NCI-H82 (cell line): ENCODE data around the gene SERPINB4.
"Not testable (repeated sequence)": the region's sequence is repeated elsewhere in the genome, so short reads cannot be mapped to it uniquely, and the experiment has no call there.

ENCODE experiments used
- DNase-seq: peaks from one replicate; lab custom pipeline; 2025; lab: John Stamatoyannopoulos, UW

The SERPINB4 gene

DNA sequence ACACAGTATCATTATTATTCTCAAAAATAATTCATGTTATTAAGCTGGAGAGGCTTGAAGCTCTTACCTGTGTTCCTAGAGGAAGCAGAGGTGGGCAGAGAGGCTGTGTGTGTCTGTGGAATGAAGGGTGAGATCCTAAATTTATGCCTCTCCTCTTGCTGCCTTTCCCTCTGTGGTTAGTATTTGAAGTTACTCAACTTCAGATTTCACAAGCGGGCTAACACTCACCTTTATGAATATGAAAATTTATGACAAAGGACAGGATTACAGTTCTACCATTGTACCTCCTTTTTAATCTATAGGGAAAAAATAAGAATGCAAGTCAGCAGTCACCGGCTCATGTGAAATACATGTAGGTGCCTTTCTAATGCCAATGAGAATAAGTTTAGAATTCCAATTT lies at the start of gene SERPINB4:
SERPINB4 (minus strand) TSS at position 115 of the 400 bp plus-strand sequence. CDS start 679 bp downstream, outside the sequence.
- DNase-seq, result not testable (repeated sequence)

DNA sequence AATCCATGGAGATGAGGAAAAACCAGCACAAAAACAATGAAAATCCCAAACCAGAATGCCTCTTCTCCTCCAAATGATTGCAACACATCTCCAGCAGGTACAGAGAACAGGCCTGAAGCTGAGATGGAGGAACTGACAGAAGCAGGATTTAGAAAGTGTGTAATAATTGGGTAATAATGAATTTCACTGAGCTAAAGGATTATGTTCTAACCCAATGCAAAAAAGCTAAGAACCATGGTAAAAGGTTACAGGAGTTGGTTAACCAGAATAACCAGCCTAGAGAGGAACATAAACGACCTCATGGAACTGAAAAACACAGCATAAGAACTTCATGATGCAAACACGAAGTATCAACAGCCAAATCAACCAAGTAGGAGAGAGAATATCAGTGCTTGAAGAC lies 45.0 kb upstream of the SERPINB4 start:
- no peak for DNase-seq

DNA sequence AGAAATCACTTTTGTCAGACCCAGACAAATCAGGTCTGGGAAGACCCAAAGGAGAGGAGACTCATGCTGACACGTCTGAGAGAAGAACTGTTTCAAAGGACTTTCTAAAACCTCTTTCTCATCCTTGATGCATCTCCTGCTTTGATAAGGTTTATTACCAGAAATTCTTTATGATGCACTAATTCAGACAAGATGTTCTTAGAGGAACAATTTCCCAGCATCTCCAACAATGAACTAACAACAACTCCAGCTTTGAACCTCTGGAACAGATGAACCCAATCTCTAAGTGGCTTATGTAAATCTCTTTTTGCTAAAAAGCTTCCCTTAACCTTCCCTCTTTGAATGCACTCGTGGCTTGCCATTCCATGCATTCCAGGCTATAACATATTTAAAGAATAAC lies 42.8 kb upstream of the SERPINB4 start:
- no peak for DNase-seq

DNA sequence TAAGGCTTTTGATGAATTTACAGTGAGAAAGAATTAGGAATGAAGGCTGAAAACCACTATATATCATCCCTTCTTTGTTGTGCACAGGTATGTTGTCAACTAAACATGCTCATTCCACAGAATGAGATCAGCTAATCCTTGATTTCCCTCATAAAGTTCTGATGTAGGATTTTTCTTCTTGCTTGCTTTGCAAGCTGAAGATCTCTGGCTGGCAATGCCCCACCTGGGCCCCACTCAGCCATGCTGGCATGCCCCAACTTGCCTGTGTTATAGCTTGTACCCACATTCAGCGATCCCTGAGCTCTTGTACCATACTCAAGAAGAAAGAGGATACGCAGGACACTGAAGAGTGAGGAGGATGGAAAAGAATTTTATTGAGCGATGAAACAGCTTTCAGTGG lies 40.7 kb upstream of the SERPINB4 start:
- no peak for DNase-seq

DNA sequence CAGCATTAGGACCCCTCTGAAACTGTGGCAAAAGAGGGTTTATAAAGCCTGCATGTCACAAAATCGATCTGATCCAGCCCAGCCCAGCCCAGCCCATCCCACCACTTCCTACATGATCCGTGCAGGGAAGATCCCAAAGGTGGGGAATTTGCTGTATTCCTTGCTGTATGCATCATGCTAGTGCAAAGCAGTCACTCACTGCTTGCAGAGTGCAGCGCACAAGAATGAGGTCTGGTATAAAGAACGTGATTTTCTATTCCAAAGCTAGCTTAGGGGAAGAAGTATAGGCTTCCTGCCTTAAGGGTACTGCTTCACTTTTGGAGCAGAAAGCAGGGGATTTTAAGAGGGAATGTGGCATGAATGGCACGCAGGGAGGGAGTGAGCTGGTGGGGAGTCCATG lies 39.8 kb upstream of the SERPINB4 start:
- DNase-seq, result no peak

DNA sequence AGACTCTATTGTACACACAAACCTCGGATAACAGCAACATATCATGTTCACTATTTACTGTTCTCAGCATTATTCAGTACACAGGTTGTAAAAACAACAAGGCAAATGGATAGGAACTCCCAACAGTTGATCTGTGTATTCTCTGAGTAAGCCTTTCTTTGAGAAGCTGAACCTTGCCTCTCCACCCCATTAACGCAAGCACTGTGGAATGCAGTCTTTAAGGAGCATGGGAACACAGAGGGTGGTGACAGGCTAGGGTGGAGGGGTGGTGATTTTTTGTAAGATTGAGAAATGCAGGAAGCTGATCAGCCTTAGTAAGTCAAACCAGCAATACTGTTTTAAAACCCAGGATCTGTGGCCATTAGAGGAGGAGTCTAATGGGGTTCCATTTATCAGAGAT lies 39.1 kb upstream of the SERPINB4 start:
- no peak for DNase-seq

DNA sequence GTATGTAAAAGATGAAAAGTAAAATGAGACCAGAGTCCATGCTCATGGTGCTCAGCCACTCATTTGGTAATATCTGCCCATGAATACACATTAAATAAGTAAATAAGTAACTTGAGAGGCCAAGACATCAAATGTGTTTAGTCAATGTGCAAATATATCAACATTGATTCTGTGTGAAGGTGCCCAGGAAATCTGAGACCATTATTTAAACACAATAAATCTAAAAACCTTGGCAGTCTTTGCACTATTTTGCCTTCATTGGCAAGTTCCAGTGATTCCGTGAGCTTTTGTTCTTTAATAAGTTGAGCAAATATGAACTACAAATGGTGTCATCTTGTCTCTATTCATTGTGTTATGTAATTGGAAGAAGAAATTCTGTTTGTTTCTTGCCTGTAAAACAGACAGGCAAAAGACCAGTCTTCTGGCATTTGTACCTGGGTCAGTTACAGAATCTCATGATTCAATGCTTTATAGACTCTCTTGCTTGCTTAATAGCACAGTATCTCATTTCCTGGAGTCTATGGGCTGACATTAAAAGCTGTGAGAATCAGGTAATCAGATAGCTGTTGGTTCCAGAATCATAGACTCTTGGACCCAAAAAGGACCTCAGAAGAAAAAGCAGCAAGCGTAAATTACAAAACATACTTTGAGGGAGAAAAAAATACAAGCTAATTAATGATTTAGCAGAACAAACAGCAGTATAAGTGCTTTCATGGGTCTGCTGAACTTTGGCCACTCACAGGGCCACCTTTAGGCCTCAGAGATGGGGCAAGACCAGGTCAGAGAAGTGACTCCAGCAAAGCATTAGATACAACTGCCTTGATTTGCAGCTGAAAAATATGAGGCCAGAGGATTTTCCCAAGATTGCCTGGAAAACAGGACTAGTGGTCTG lies 37.6 kb upstream of the SERPINB4 start:
- DNase-seq, result no peak

DNA sequence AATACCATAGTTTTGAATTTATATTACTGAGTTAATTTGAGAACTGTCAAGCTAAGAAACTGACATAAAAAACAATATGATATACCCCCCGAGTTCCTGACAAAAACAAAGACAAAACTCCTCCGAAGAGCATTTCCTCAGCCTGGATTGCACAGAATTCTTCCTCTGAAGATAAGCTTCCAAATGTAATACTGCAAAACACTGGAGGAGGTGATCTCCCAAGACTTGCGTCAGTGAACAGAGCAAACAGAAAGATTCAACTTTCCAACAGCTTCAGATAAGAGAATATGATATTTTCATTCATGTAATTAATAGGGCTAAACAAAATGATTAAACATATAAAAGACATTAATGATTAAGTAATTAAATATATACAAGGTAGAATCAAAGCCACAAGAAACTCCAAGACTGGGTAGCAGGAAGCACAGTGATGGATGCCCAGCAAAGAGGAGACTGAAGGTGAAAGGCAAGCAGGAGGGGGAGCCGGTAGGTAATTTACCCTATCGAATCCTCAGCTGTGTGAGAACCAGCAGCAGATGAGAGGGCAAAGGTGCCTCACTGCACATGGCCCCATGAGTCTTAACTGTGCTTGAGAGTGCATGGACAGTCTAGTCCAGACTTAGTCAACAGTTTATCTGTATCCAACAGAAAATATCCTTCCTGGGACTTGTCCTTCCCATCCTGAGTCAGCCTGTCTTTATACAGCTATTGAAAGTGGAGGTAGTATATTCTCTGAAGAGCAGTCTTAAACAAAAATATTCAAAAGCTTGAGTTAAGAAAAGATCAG lies 36.0 kb upstream of the SERPINB4 start:
- DNase-seq, result no peak

DNA sequence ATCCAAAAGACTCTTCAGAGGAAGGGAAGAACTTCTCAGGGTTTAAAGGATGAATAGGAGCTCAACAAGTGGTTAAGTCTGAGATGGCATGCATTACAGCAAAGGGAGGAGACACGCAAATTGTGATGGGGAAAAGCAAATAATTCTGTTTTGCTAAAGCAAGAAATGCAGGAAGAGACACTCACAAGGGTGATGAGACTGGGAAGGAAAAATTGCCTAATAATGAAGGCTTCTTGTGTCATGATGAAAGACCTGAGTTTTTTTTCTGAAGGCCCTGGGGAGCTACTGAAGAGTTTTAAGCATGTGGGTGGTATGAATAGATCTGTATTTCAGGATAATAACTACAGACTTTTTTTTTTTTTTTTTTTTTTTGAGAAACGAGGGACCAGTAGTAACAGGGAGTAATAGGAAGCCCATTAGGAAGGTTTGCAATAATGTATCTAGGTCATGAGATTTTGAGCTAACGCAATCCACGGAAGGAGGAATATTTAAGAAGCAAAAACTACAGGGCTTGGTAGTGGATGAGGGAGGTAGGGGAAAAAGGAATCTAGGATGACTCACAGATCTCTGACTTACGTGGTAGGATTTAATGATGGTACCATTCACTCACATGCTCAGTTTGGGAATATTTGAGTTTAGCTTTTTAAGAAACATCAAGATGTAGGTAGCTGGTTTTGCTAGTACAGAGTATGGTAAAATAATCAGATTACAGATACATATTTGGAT lies 33.6 kb upstream of the SERPINB4 start:
- no peak for DNase-seq

DNA sequence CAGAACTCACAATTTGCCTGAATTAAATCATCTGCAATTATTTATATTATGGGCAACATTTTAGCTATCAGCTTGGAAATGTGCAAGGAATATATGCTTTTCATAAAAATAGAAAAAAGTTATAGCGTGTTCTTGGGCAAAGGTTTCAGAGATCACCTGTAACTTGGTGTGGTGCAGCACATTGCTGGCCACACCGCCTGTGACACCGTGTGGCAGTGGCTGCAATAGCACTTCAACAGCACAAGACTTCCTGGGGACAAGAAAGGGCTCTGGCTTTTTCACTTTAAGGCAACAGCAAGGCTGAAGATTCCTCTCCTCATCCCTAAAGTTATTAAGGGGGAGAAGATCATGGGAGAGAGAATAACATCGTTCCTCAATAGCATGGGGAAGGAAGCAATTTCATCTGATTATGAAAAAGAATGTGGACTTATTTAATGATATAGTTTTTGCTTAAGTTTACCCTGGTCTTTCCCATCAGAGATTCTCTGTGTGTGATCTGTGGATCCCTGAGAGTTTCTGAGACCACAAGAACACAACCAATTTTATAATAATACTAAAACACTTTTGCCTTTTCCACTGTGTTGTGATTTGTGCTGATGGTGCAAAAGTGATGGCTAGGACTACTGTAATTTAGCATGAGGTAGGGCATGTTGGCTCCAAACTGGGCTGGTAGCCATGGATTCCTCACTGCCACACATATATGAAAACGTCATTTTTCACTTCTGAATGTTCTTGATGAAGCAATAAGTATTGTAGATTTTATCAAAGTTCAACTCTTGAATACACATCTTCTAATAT lies 32.7 kb upstream of the SERPINB4 start:
- DNase-seq, result peak; percentile 49

DNA sequence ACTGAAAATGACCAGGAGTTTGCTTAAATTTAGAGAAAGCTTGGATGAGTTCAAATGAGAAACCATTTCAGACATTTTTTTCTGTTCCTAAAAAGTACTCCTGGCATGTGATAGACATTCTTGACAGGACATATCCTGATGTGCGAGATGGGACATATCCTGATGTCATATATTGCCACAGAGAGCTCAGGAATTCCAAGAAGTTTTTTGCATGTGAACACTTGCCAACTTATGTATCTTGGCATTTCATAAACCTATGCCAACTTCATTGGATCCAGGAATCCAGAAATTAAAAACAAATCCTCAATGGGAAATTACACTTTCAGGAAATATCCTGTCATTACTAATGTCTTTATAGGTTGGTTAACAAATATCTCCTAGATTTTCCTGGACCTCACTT lies 20.5 kb upstream of the SERPINB4 start:
- no peak for DNase-seq

DNA sequence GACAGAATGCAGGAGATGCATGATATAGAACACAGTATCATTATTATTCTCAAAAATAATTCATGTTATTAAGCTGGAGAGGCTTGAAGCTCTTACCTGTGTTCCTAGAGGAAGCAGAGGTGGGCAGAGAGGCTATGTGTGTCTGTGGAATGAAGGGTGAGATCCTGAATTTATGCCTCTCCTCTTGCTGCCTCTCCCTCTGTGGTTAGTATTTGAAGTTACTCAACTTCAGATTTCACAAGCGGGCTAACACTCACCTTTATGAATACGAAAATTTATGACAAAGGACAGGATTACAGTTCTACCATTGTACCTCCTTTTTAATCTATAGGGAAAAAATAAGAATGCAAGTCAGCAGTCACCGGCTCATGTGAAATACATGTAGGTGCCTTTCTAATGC lies 17.7 kb upstream of the SERPINB4 start, which contains the start of gene SERPINB3:
SERPINB3 (minus strand) TSS at position 144 of the 400 bp plus-strand sequence. CDS start 677 bp downstream, outside the sequence.
- DNase-seq, result not testable (repeated sequence)

DNA sequence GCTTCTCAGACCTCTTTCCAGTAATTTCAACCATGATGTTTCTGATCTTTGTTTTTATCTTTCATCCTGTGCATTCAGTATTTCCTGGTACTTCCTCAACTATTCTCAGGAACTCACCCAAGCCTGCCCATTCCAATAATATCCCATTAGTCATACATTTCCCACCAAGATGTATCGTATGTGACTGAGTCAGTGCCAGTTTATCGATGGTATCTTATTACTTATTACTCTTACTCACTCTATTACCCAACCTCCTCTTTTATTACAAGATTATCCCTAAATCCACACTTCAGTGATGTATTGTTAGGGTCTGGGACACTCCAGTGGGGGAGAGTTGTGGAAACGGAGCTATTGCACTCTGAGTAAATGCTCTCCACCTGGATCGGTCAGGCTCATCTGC lies 14.9 kb upstream of the SERPINB4 start:
- not testable (repeated sequence) for DNase-seq

DNA sequence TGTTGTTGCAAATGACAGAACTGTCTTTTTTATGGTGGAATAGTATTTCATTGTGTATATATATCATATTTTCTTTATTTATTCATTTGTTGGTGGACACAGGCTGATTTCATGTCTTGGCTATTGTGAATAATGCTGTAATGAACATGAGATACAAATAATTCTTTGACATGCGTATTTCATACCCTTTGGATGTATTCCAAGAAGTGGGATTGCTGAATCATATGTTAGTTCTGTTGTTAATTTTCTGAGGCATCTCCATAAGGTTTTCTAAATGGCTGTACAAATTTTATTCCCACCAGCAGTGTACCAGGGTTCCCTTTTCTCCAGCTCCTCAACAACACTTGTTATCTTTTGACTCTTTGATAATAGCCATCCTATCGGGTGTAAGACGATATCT lies 6.2 kb upstream of the SERPINB4 start:
- not testable (repeated sequence) for DNase-seq

DNA sequence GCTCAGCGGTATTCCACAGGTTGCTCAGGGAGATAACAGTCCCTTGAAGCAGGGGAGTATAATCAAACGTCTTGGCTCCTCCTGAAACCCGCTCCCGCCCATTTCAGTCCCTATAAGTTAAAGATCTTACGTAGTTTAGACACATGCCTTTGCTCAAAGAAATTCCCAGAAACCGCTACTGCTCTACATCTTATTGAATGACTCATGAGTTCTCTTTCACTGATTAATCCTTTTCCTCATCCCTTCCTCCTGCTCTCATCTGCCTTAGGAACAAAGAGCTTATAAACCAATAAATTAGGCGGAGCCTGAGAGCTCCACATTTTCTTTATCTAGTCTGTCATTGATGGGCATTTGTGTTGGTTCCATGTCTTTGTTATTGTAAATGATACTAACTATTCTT lies 4.2 kb upstream of the SERPINB4 start:
- DNase-seq, result peak; percentile 0

DNA sequence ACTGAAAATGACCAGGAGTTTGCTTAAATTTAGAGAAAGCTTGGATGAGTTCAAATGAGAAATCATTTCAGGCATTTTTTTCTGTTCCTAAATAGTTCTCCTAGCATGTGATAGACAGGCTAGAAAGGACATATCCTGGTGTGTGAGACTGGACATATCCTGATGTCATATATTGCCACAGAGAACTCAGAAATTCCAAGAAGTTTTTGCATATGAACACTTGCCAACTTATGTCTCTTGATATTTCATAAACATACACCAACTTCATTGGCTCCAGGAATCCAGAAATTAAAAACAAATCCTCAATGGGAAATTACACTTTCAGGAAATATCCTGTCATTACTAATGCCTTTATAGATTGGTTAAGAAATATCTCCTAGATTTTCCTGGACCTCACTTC lies 2.9 kb upstream of the SERPINB4 start:
- DNase-seq, result no peak

DNA sequence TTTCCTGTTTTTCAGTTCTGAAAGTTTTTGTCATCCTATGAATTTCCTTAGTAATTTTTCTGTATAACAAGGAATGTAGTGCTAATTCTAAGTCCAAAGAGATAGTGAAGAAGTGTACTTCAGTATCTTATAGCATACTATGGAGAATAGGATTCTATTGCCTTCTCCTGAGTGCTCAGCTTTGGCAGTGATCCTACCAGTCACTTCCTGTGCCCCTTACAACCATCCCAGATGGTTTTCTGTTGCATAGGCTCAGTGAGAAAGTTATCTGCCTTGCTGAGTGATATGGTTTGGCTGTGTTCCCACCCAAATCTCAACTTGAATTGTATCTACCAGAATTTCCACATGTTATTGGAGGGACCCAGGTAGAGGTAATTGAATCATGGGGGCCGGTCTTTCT lies 638 bp upstream of the SERPINB4 start:
- DNase-seq, result not testable (repeated sequence)

DNA sequence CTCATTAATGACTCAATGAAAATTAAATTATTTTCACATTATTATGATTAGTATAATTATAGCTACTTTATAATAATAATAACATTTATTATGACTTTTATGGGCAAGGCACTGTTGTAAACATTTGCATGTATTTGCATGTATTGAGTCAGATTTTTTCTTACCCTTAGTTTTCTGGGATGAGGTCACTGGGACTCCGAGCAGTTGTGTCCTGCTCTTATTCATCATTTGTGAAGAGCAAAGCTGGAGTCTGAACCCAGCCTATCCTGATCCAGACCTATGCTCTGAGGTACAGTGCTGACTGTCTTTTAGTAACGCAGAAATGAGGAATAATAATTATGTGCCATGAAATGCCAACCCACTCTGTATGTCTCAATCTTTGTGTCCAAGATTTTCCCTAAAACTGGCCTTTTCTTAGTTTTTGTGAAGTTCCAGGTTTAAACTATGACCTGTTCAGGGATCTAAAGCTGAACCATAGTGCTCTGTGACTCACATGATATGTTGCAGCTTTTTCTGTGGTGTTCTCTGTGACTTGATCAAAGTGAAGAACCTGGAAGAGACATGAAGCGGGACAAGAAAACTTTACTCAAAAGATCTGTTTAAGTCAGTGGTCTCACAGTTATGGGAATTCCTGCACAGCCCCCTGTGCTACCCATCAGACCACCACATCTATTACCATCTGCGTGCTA lies 1.2 kb downstream of the SERPINB4 start:
- not testable (repeated sequence) for DNase-seq

DNA sequence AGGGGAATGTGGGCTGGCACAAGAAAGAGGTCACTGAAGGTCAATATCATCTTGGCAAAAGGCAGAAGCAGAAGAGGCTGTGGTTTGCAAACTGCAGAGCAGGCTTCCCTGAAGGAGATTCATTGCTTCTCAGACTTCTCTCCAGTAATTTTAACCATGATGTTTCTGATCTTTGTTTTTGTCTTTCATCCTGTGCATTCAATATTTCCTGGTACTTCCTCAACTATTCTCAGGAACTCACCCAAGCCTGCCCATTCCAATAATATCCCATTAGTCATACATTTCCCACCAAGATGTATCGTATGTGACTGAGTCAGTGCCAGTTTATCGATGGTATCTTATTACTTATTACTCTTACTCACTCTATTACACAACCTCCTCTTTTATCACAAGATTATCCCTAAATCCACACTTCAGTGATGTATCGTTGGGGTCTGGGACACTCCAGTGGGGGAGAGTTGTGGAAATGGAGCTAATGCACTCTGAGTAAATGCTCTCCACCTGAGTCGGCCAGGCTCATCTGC lies 2.8 kb downstream of the SERPINB4 start:
- not testable (repeated sequence) for DNase-seq

DNA sequence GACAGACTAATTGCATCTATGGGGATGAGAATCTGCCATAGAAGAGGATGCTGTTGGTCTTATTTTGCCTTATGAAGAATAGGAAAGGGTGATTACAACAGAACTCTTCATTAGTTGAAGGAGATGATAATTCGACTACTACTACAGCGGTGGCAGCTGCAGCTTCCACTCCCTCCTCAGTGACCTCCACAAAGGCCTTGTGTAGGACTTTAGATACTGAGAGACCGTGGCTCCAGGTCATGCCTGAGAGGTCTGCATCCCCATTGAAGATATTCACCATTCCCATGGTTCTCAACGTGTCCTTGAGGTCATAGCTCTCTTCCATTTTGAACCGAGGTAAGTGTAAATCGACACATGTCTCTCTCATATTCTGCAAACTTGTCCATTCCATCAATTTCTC lies 6.4 kb downstream of the SERPINB4 start:
- DNase-seq, result no peak

DNA sequence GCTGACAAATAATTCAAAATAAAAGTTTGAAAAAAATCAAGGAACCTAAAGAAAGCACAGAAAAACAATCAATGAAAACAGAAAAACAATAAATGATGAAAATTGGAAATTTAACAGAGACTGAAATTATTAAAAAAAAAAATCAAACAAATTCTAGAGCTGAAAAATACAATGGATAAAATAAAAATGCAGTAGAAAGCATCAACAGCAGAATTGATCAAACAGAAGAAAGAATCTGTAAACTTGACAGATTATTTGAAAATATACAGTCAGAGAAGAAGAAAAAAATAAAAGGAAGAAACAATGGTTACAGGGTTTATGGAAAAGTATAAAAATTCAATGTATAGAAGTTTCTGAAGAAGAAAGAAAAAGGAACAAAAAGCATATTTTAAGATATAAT lies 16.2 kb downstream of the SERPINB4 start:
- no peak for DNase-seq
